ENCODE data around the gene AFDN. TPM values are rescaled to one million over a fixed set of nuclear protein-coding genes. Genes with fewer than 3 reads are reported as not detected.

The AFDN gene
- total RNA-seq, 1 experiment from 2014 or later, result 226 TPM

DNA sequence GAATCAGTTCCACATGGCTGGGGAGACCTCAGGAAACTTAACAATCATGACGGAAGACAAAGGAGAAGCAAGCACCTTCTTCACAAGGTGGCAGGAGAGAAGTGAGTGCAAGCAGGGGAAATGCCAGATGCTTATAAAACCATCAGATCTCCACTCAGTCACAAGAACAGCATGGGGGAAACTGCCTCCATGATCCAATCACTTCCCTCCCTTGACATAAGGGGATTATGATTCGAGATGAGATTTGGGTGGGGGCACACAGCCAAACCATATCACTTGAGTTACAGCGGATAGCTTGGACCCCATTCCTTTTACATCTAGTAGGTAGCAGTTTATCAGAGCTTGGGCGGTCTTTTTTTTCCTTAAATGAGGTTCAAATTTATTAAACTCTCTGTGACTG lies 19.1 kb downstream of the AFDN start:
- BruUV-seq (replicated peaks), result no TSS peak
- intact Hi-C loops (cut with micrococcal nuclease; ENCODE audit: unreplicated experiment), result loop anchor here (5.0 kb wide), 1 partner anchor 299 kb away; no protein-coding TSS in a partner anchor
- no peaks in the 10 kb centered on the region for H3K27me3 Mint-ChIP-seq (ENCODE audit: unreplicated experiment)
- peaks cover 8% of the 10 kb centered on the region for H3K36me3 Mint-ChIP-seq (ENCODE audit: insufficient read depth, unreplicated experiment)
- H3K27ac Mint-ChIP-seq (ENCODE audit: unreplicated experiment), result peak overlapping the region; percentile 55
- no peak overlapping the region for H3K4me3 Mint-ChIP-seq (ENCODE audit: low read depth, unreplicated experiment)
- H3K9me3 Mint-ChIP-seq (ENCODE audit: low read depth, unreplicated experiment), result no peaks in the 10 kb centered on the region
- no peak for DNase-seq
- H3K4me1 Mint-ChIP-seq (ENCODE audit: low read depth, unreplicated experiment), result peaks cover 46% of the 10 kb centered on the region
- CTCF ChIA-PET, result interaction anchor here (1.2 kb wide), 1 partner anchor 276 kb away, joined by 3 read pairs; no protein-coding TSS in a partner anchor
- TF ChIP-seq, protein P1, sequence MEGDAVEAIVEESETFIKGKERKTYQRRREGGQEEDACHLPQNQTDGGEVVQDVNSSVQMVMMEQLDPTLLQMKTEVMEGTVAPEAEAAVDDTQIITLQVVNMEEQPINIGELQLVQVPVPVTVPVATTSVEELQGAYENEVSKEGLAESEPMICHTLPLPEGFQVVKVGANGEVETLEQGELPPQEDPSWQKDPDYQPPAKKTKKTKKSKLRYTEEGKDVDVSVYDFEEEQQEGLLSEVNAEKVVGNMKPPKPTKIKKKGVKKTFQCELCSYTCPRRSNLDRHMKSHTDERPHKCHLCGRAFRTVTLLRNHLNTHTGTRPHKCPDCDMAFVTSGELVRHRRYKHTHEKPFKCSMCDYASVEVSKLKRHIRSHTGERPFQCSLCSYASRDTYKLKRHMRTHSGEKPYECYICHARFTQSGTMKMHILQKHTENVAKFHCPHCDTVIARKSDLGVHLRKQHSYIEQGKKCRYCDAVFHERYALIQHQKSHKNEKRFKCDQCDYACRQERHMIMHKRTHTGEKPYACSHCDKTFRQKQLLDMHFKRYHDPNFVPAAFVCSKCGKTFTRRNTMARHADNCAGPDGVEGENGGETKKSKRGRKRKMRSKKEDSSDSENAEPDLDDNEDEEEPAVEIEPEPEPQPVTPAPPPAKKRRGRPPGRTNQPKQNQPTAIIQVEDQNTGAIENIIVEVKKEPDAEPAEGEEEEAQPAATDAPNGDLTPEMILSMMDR (IDR thresholded peaks at IDR 0.05; ENCODE audit: unreplicated experiment), result no peak

DNA sequence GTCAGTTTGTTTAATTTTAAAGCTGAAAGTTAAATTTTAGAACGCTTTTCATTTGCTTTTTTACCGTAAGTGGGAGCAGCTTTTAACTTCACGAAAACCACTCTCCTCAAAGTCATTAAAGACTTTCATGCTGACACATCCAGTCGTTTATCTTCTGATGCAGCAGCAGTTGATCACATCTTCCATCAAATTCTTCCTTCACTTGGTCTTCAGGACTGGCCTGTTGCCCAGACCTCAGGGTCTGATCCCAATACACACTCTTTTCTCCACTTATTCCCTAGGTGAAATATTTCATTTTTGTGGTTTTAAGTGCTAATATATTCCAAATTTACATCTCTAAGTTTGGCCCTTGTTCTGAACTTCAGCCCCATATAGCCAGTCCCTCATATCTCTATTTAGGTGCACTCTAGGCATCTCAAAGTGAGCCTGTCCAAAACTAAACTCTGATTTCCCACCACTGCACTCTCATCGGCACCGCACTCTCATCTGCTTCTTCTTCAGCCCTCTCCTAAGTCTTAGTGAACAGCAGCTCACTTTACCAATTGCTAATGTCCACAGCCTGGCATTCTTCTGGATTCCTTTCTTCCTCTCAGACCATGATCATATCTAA lies 20.4 kb downstream of the AFDN start:
- peak overlapping the region; percentile 10 for H3K27ac Mint-ChIP-seq (ENCODE audit: unreplicated experiment)
- H3K9me3 Mint-ChIP-seq (ENCODE audit: low read depth, unreplicated experiment), result no peaks in the 10 kb centered on the region
- CTCF ChIA-PET, result no interaction called here
- H3K4me1 Mint-ChIP-seq (ENCODE audit: low read depth, unreplicated experiment), result peaks cover 55% of the 10 kb centered on the region
- no peak overlapping the region for H3K4me3 Mint-ChIP-seq (ENCODE audit: low read depth, unreplicated experiment)
- intact Hi-C loops (cut with micrococcal nuclease; ENCODE audit: unreplicated experiment), result loop anchor here (5.0 kb wide), 1 partner anchor 300 kb away; no protein-coding TSS in a partner anchor
- TF ChIP-seq, protein P1 (IDR thresholded peaks at IDR 0.05; ENCODE audit: unreplicated experiment), result no peak
- no peaks in the 10 kb centered on the region for H3K27me3 Mint-ChIP-seq (ENCODE audit: unreplicated experiment)
- BruUV-seq (replicated peaks), result no TSS peak
- peaks cover 8% of the 10 kb centered on the region for H3K36me3 Mint-ChIP-seq (ENCODE audit: insufficient read depth, unreplicated experiment)
- DNase-seq, result no peak

DNA sequence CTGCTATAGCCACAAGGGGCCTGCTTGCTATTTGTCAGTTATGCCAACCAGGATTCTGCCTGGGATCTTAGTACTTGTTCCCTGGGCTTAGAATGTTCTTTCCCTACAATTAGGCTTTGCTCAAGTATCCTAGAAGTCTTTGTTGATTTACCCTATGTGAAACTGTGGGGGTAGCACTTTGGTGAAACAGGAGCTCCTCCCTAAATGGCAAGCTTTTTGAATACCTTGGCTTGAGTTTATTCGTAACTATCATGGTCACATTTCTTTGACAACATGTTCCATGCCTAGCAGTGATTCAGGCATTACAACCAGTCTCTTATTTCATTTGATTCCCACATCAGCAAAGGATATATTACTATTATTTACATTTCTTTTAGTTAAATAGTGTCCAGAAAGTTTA lies 21.2 kb downstream of the AFDN start:
- BruUV-seq (replicated peaks), result no TSS peak
- Mint-ChIP-seq H3K27ac (ENCODE audit: unreplicated experiment) (peak overlapping the region; percentile 10), H3K4me1 (ENCODE audit: low read depth, unreplicated experiment) (peaks cover 63% of the 10 kb centered on the region), H3K9me3 (ENCODE audit: low read depth, unreplicated experiment) (no peaks in the 10 kb centered on the region), H3K4me3 (ENCODE audit: low read depth, unreplicated experiment) (no peak overlapping the region), H3K36me3 (ENCODE audit: insufficient read depth, unreplicated experiment) (peaks cover 8% of the 10 kb centered on the region), H3K27me3 (ENCODE audit: unreplicated experiment) (no peaks in the 10 kb centered on the region)
- intact Hi-C loops (cut with micrococcal nuclease; ENCODE audit: unreplicated experiment), result loop anchor here (2.0 to 5.0 kb wide), 2 partner anchors 15 to 301 kb away; no protein-coding TSS in a partner anchor
- CTCF ChIA-PET, result interaction anchor here (0.8 kb wide), 1 partner anchor 18 kb away, joined by 4 read pairs; no protein-coding TSS in a partner anchor
- DNase-seq, result no peak
- TF ChIP-seq, protein P1 (IDR thresholded peaks at IDR 0.05; ENCODE audit: unreplicated experiment), result no peak

DNA sequence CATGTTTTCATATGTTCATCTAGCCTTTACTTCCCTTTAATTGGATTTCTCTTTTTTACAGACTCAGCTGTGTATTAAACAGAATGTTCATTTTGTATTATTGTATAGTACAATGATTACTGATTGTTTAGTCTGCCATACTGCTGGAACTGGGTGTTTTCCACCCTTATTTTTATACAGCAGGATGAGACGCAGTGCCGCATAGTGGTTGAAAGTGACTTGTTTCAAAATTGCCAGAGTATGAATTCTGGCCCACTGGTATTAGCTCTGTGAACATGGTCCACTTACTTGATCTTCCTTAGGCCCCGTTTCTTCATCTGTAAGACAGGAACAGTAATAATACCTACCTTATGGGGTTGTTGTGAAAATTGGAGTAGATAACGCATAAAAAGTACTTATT lies 22.1 kb downstream of the AFDN start:
- BruUV-seq (replicated peaks), result no TSS peak
- DNase-seq, result no peak
- Mint-ChIP-seq H3K36me3 (ENCODE audit: insufficient read depth, unreplicated experiment) (peaks cover 8% of the 10 kb centered on the region), H3K4me1 (ENCODE audit: low read depth, unreplicated experiment) (peaks cover 72% of the 10 kb centered on the region), H3K27ac (ENCODE audit: unreplicated experiment) (peak overlapping the region; percentile 81), H3K27me3 (ENCODE audit: unreplicated experiment) (no peaks in the 10 kb centered on the region), H3K4me3 (ENCODE audit: low read depth, unreplicated experiment) (no peak overlapping the region), H3K9me3 (ENCODE audit: low read depth, unreplicated experiment) (no peaks in the 10 kb centered on the region)
- CTCF ChIA-PET, result interaction anchor here (1.2 to 1.8 kb wide), 2 partner anchors 18 to 20 kb away, joined by 5 read pairs; no protein-coding TSS in a partner anchor
- TF ChIP-seq, protein P1 (IDR thresholded peaks at IDR 0.05; ENCODE audit: unreplicated experiment), result no peak
- intact Hi-C loops (cut with micrococcal nuclease; ENCODE audit: unreplicated experiment), result loop anchor here (2.0 to 5.0 kb wide), 2 partner anchors 16 to 301 kb away; no protein-coding TSS in a partner anchor
